ENCODE data around the gene TGFBR3L. TPM values are rescaled to one million over a fixed set of nuclear protein-coding genes. Genes with fewer than 3 reads are reported as not detected.

TGFBR3L gene
- total and polyA plus RNA-seq, 2 of the 4 experiments (the other 2 are of a cell fraction), result 0.94 TPM; not detected in 1

GRCh38 chr19:7899751-7900378, 14.8 kb upstream of the TGFBR3L start:
- CTCF ChIA-PET, result no interaction called here

More at GRCh38 chr19:7899751-7900378, 14.8 kb upstream of the TGFBR3L start:
- 95% methylated on average over 21 of the region's 34 CpGs; no CpG with 5 or more reads in 1 of the 2 experiments for WGBS, 2 experiments (ENCODE audit: extremely low coverage in 2 of 2, insufficient read length in 1 of 2)
- no peak overlapping the region for H2BK5ac ChIP-seq (ENCODE audit: low read depth, low read length, poor library complexity, severe bottlenecking)
- H2BK120ac ChIP-seq (ENCODE audit: low read depth, low read length), result no peak overlapping the region
- H3K23ac ChIP-seq (ENCODE audit: low read depth, low read length), result no peak overlapping the region
- no peak overlapping the region for H2BK15ac ChIP-seq (ENCODE audit: low read depth, low read length)
- no peak overlapping the region for H3K18ac ChIP-seq (ENCODE audit: low read depth, low read length)
- intact Hi-C loops (cut with micrococcal nuclease), result no loop called here
- BruUV-seq (replicated peaks), result no TSS peak
- no peak overlapping the region for H3K4ac ChIP-seq (ENCODE audit: low read depth, low read length)
- POLR2A ChIA-PET (ENCODE audit: unreplicated experiment), result interaction anchor here (0.5 to 0.7 kb wide), 2 partner anchors 14 to 21 kb away, joined by 3 to 9 read pairs; no protein-coding TSS in a partner anchor
- peaks cover 9 to 21% of the 10 kb centered on the region in 2 experiments; a peak in 3 of 4 replicates for H3K79me1 ChIP-seq (ENCODE audit: low read depth in 1 of 2, low read length in 2 of 2)
- H4K20me1 ChIP-seq (ENCODE audit: insufficient read depth, low read length), result peaks cover 8% of the 10 kb centered on the region
- no peak overlapping the region for H3K4me2 ChIP-seq (ENCODE audit: low read depth, low read length)
- no peak overlapping the region for H4K5ac ChIP-seq (ENCODE audit: low read depth, low read length)
- H2AK5ac ChIP-seq (ENCODE audit: low read depth, low read length), result no peak overlapping the region
- H3K14ac ChIP-seq (replicated peaks; ENCODE audit: low read depth, low read length), result no peak overlapping the region
- no peak overlapping the region for H3K4me3 ChIP-seq (ENCODE audit: insufficient read depth, low read depth, low read length)
- TF ChIP-seq RFX5 (IDR thresholded peaks at IDR 0.05; ENCODE audit: low read depth, low read length) (no peak), USF2 (IDR thresholded peaks at IDR 0.05; ENCODE audit: low read depth, low read length) (no peak), MAFK (IDR thresholded peaks at IDR 0.05; ENCODE audit: low read depth, low read length) (no peak), RAD21 (IDR thresholded peaks at IDR 0.05; ENCODE audit: low read length) (no peak), SMC3 (IDR thresholded peaks at IDR 0.05; ENCODE audit: low read depth, low read length) (no peak), MXI1 (IDR thresholded peaks at IDR 0.05; ENCODE audit: borderline replicate concordance, low read depth, low read length) (no peak), NFE2L2 (IDR thresholded peaks at IDR 0.05; ENCODE audit: low read depth, low read length) (no peak), RCOR1 (IDR thresholded peaks at IDR 0.05; ENCODE audit: insufficient replicate concordance, low read length) (no peak), CEBPB (IDR thresholded peaks at IDR 0.05; ENCODE audit: low read depth, low read length) (no peak), POLR2A (IDR thresholded peaks at IDR 0.05; ENCODE audit: low read depth, low read length) (no peak), CTCF (conservative IDR thresholded peaks at IDR 0.05; ENCODE audit: low read depth, low read length) (no peak)
- no peaks in the 10 kb centered on the region for H3K27me3 ChIP-seq (ENCODE audit: control insufficient read depth, insufficient read depth, low read length)
- dilution Hi-C loops (cut with HindIII; ENCODE audit: low sequenced_read_pairs, unreplicated experiment), result no loop called here
- no peak overlapping the region for H2AK9ac ChIP-seq (replicated peaks; ENCODE audit: low read depth, low read length, poor library complexity)
- H3K56ac ChIP-seq (ENCODE audit: extremely low read depth, insufficient read depth, low read length), result no peak overlapping the region
- H2BK20ac ChIP-seq (ENCODE audit: low read depth, low read length), result no peak overlapping the region
- H3K9ac ChIP-seq (ENCODE audit: low read depth, low read length), result no peak overlapping the region
- no peak overlapping the region for H4K91ac ChIP-seq (ENCODE audit: insufficient read depth, low read depth, low read length)
- H3K9me3 ChIP-seq (ENCODE audit: control insufficient read depth, insufficient read depth, low read length), result no peaks in the 10 kb centered on the region
- DNase-seq, result no peak
- ATAC-seq (ENCODE audit: low read depth), result no peak
- H4K8ac ChIP-seq (ENCODE audit: low read depth in 2 of 2, low read length in 2 of 2), result no peak overlapping the region
- no peak overlapping the region for H2AFZ ChIP-seq (replicated peaks; ENCODE audit: low read length, poor library complexity)
- H3K4me1 ChIP-seq (ENCODE audit: control insufficient read depth, insufficient read depth, low read length), result peaks cover 7% of the 10 kb centered on the region
- H3K9me1 ChIP-seq (ENCODE audit: insufficient read depth, low read length), result peaks cover 10% of the 10 kb centered on the region
- peaks cover 16% of the 10 kb centered on the region for H3K36me3 ChIP-seq (ENCODE audit: control insufficient read depth, insufficient read depth, low read length)
- in situ Hi-C loops (cut with MboI; ENCODE audit: low sequenced_read_pairs), result no loop called here
- H3K27ac ChIP-seq (ENCODE audit: insufficient read depth, low read length), result no peak overlapping the region

All from IMR-90 (cell line).